Measurements from ENCODE around the gene CHPF2.

Gene CHPF2

GRCh38 chr7:151245360-151246101, 13.2 kb downstream of the CHPF2 start:
- peak in 1 of 3 experiments; percentile 46 for DNase-seq (ENCODE audit: low read depth in 2 of 3, low spot score in 2 of 3)

DNA sequence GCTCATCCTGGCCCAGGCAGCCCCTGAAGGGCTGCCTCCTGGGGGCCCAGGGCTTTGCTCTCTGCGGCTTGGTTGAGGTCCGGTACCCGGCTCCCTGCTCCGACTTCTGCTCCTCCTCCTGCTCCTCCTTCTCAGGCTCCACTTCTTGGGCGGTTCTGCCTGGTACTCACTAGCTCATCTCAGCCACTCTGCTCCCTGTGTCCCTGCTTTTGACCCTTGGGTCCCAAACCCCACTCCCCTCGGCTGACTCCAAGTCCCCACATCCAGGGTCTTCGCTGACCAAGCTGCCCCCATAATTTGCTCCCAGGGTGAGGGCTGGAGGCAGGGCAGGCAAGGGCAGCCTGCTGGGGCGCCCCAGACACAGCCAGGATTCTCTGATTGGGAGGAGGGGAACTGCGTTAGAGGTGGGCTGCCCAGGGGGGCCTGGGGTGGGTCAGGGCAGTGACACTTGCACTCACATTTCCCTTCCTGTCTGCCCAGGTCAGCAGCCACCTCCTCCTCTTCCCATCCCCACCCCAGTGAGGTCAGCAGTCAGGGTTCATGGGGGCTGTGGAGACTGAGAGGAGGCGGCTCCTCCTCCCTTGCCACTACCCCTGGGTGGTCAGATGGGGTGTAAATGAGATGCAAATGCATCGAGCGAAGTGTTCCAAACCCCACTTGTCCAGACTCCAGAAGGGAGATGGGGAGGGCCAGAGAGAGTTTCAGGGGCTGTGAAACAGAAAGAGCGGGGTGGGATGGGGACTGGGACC, 14.0 kb downstream of the CHPF2 start:
- DNase-seq (ENCODE audit: low read depth in 2 of 3, low spot score in 2 of 3) = no peak

DNA sequence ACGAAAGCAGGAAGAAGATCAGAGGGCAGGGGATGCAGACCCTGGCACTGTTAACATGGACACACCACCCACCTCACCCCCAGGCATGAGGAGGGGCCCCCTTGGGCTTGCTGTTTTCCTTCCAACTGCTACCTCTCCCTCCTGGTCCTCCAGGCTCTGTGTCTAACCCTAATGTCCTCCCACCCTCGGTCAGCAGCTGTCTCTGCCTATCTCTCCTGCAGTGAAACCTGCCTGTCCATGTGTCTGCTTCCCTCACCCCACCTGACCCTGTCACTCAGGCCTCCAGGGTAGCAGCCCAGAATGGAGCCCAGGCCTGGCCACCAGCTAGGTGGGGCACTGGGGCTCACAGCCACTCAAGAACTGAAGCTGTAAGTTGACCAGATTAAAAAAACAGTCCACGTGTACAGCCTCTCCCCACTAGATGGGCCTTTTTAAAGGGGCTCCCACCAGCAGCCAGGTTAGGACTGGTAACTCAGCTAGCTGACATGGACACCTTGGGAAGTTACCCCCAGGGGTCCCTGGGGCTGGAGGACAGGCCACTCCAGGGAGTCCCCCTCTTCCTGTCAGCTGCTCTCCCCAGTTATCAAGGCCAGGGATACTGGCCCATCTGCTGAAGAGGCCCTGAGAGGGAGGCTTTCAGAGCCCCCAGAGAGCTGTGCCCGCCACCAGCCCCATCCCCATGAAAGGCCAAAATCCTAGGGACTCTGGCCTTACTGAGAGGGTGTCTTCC, 14.7 kb downstream of the CHPF2 start:
- DNase-seq (ENCODE audit: low read depth in 2 of 3, low spot score in 2 of 3) = no peak

DNA sequence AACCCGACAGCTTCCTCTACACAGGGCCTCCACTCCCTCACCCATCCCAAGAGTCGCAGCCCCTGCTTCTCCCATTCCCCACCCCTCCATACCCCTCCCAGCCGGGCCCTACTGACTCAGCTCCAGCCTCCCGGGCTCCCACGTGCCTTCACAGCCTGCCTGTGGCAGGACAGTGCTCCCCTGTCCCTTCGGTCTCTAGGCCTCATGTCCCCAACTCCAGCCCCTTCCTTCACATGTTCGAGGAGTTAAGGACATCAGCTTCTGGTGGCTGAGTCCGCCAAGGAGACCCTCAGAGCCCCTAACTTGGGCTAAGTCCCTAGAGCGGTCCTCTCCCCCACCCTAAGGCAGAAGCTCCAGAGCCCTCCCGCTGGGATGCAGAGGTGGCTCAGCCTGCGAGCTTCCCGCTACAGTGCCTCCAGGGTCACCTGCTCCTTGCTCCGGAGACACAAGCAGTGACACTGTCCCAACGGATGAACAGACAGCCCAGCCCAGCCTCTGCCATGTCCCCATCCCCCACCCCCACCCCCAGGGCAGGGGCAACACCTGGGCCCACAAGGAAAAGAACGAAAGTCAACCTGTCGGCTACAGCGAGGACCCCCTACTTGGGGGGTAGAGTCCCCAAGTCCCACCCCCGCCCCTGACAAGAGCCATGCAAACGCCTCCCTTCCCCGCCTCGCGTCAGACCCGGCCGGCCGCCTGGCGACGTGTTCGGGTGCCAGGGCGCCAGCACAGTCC, 15.5 kb downstream of the CHPF2 start:
- no peak for DNase-seq (ENCODE audit: low read depth in 2 of 3, low spot score in 2 of 3)

DNA sequence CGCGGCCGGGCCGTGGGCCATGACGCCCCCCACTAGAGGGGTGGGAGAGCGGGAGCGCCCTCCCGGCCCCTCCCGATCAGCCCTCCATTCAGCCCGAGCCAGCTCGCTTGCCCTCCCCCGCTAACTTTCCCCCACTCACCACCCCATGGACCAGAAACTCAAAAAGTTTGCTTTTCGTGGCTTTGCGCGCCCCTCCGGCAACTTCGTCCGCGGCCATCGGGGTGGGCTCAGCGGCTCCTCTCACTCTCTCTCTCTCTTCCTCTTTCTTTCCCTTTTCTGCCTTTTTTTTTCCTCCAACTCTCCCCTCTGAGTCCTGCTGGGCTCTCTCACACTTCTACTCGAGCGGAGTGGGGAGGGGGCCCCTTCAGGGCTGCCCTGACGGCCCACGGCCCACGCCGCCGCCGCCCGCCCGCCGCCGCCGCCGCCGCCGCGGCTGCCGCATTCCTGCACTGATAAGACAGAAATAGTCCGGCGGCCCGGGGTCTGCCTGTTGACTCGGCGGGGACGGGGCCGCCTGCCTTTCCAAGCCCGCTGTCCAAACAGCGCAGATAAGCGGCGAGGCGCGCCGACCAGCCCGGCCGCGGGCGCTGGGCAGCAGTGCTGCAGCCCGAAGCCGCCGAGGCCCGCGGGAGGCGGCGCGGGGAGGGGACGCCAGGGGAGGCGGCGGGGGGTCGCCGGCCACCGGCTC, 16.2 kb downstream of the CHPF2 start, which contains the start of gene SMARCD3:
Gene SMARCD3, minus strand, starts transcription at position 349 of the 688 bp plus-strand sequence. Its CDS starts 132 bp downstream, at position 217.
- no peak for DNase-seq (ENCODE audit: low read depth in 2 of 3, low spot score in 2 of 3)

GRCh38 chr7:151249034-151249731, 16.9 kb downstream of the CHPF2 start:
- no peak for DNase-seq (ENCODE audit: low read depth in 2 of 3, low spot score in 2 of 3)

- DNase-seq (ENCODE audit: low read depth in 2 of 3, low spot score in 2 of 3) = no peak
Measured at GRCh38 chr7:151249732-151250072, 17.4 kb downstream of the CHPF2 start.

- DNase-seq (ENCODE audit: low read depth in 2 of 3, low spot score in 2 of 3) = no peak
Measured at GRCh38 chr7:151250181-151251132, 18.2 kb downstream of the CHPF2 start.

GRCh38 chr7:151251328-151251688, 19.0 kb downstream of the CHPF2 start:
- DNase-seq (ENCODE audit: low read depth in 2 of 3, low spot score in 2 of 3) = no peak

DNA sequence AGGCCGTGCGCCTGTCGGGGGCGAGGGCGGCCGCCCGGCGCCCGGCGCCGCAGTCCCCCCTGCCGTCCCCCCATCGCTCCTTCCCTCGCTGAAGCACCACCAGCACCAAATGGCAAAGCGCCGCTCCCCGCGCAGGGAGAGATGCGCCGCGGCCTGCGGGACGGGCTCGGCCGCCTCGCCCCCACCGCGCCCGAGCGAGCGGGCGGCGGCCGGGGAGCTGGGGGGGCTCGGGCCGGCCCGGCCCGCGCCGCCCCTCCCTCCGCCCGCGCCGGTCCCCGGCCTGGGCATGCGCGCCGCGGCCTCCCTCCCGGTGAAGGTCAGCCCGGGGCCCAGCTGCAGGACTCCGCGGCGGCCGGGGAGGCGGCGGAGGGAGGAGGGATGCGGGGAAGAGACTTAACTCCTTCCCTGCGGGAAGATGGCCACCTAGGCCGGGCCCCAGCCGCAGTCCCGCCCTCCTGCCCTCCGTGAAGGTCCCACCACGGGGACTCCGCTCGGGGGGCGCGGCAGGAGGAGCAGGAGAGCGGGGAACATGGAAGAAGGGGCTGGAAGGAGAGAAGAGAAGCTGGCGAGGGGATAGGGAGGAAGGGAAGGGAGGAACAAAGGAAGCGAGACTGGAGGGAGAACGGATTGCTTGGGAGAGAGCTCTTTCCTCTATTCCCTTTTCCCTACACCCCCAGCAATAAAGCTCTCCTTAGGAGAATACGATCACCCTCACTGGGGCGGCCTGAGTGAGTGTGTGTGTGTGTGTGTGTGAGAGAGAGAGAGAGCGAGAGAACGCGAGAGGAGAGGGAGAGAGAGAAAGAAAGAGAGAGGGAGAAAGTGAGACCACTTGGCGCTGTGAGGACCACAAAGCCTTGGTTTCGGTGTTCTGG, 19.6 kb downstream of the CHPF2 start:
- no peak for DNase-seq (ENCODE audit: low read depth in 2 of 3, low spot score in 2 of 3)

DNA sequence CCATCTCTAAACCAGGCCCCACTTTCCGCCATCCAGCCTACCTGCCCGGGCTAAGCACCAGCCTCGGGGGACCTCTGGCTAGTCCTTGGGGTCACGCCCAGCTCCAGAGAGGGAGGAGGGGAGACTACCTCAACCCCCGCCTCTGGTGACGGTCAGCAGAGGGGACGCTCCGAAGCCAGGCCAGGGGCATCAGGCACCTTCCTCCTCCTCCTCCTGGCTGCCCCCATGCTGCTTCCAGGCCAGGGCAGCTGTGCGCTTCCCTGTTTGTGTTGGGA, 20.2 kb downstream of the CHPF2 start:
- DNase-seq (ENCODE audit: low read depth in 2 of 3, low spot score in 2 of 3) = no peak

DNA sequence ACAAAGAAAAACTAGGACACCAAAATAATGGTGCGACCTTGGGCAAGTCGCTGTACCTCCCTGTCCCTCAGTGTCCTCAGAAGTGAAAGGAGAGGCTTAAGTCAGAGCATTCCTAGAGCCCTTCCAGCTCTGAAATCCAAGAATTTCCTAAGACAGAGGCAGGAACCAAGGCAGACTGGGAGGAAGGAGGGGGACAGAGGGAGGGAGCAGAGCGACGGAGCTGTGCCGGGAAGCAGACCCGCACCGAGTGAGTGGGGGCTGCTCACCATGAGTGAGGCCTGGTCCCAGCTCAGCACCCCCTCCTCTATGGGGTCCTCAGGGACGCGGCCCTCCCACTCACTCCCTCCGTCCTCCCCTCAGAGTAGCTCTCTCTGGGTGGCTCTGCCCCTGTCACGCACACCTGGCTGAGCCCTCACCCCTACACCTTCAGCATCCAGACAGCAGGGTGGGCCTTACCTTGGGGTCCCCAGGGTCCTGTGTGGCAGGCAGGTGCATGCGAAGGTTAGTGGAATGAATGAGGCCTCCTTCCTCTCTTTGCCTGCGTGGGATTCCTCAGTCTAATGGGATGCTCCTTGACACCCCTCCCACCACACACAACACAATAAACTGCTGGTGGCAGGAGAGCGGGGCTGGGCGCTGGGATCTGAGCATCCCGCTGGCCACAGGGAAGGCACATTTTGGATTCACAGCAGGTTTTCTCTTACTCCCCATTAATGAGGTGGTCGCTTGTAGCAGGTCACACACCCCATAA, 20.9 kb downstream of the CHPF2 start:
- no peak for DNase-seq (ENCODE audit: low read depth in 2 of 3, low spot score in 2 of 3)

- no peak for DNase-seq (ENCODE audit: low read depth in 2 of 3, low spot score in 2 of 3)
Measured at GRCh38 chr7:151254316-151254715, 22.0 kb downstream of the CHPF2 start.

- DNase-seq (ENCODE audit: low read depth in 2 of 3, low spot score in 2 of 3) = no peak
Measured at GRCh38 chr7:151254851-151255250, 22.6 kb downstream of the CHPF2 start.

GRCh38 chr7:151255390-151255789, 23.1 kb downstream of the CHPF2 start:
- no peak for DNase-seq (ENCODE audit: low read depth in 2 of 3, low spot score in 2 of 3)

DNA sequence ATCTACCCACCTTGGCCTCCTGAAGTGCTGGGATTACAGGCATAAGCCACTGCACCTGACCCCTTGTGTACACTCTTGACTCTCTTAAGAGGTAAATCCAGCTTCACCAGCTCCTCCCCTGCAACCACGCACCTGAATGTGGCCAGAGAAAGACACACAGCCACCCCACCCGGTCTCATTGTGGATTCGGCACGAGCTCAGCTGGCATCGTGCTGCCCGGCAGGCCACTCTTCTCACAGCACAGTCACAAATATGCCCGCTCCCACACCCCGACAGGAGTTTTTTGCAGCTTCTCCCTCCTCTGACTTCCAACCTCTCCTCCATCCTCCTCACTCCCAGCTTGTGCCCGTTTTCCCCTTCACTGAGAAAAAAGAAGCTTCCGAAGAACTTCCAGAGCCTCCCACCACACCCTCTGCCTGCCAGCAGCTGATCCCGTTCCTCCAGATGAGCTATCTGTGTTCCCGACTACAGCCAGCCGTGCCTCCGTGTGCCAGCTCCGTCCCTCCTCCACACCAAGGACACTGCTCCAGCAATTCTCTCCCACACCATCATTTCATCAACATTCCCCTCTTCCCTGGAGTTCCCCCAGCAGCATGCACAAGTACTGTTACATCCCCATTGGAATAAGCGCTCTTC, 24.2 kb downstream of the CHPF2 start:
- no peak for DNase-seq (ENCODE audit: low read depth in 2 of 3, low spot score in 2 of 3)

DNA sequence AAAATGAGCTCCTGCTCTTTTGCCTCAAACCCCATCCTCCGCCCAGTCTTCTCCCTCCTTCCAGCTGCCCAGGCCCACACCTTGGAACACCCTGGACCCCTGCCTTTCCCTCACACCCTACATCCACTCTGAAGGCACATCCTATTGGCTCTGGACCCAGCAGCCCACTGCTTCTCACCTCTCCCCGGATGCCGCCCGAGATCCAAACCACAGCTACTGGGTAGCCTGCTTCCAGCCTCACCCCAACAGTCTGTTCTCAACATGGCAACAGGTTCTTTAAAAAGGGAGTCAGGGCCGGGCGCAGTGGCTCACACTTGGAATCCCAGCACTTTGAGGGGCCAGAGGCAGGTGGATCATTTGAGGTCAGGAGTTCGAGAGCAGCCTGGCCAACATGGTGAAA, 25.7 kb downstream of the CHPF2 start:
- no peak for DNase-seq (ENCODE audit: low read depth in 2 of 3, low spot score in 2 of 3)

All from activated CD8-positive, alpha-beta memory T cell treated with anti-CD3 and anti-CD28 coated beads for 48 hours (primary cell).